ENCODE results near the gene KRTAP5-6.

KRTAP5-6 gene

GRCh38 chr11:1739576-1739975, 42.6 kb downstream of the KRTAP5-6 start:
- no peak overlapping the region for H3K27ac ChIP-seq
- no peak overlapping the region for H3K9ac ChIP-seq
- no peaks in the 10 kb centered on the region for H4K20me1 ChIP-seq
- no peak overlapping the region for H3K4me2 ChIP-seq
- no peaks in the 10 kb centered on the region for H3K27me3 ChIP-seq
- H3K9me3 ChIP-seq (replicated peaks in 1 of 11), result peaks cover 22 to 36% (median 29%) of the 10 kb centered on the region in 11 experiments
- no peak for TF ChIP-seq Cebpa-rat (IDR thresholded peaks at IDR 0.05)
- H3K4me3 ChIP-seq, result no peak overlapping the region
- H3K36me3 ChIP-seq, result no peaks in the 10 kb centered on the region
- peaks cover 3 to 13% (median 7%) of the 10 kb centered on the region in 10 experiments; a peak in 19 of 20 replicates for H3K4me1 ChIP-seq

- no peaks in the 10 kb centered on the region; a peak in 1 of 22 replicates for H3K36me3 ChIP-seq
These were observed 44.0 kb downstream of the KRTAP5-6 start for GRCh38 chr11:1740786-1741530.

GRCh38 chr11:1741741-1742140, 44.7 kb downstream of the KRTAP5-6 start:
- H4K20me1 ChIP-seq, result peaks cover 0 to 18% (median 0%) of the 10 kb centered on the region in 11 experiments; a peak in 5 of 22 replicates
- no peak overlapping the region for H3K4me2 ChIP-seq
- H3K27me3 ChIP-seq, result no peaks in the 10 kb centered on the region
- peaks cover 4 to 12% (median 5%) of the 10 kb centered on the region in 10 experiments; a peak in 19 of 20 replicates for H3K4me1 ChIP-seq
- H3K4me3 ChIP-seq, result no peak overlapping the region
- no peak overlapping the region for H3K9ac ChIP-seq
- TF ChIP-seq Cebpa-rat (IDR thresholded peaks at IDR 0.05), result no peak
- H3K27ac ChIP-seq, result no peak overlapping the region
- no peaks in the 10 kb centered on the region; a peak in 2 of 22 replicates for H3K36me3 ChIP-seq
- H3K9me3 ChIP-seq (replicated peaks in 1 of 11), result peaks cover 12 to 18% (median 14%) of the 10 kb centered on the region in 11 experiments

More at GRCh38 chr11:1740786-1741530, 44.0 kb downstream of the KRTAP5-6 start:
- peaks cover 0 to 6% (median 0%) of the 10 kb centered on the region in 10 experiments; a peak in 1 of 20 replicates for H3K4me1 ChIP-seq
- no peak overlapping the region for H3K4me2 ChIP-seq
- peaks cover 20 to 26% (median 22%) of the 10 kb centered on the region in 11 experiments for H3K9me3 ChIP-seq (replicated peaks in 1 of 11)
- H4K20me1 ChIP-seq, result peaks cover 0 to 12% (median 0%) of the 10 kb centered on the region in 11 experiments; a peak in 1 of 22 replicates
- H3K27ac ChIP-seq, result no peak overlapping the region
- H3K27me3 ChIP-seq, result no peaks in the 10 kb centered on the region
- no peak overlapping the region for H3K4me3 ChIP-seq
- no peak for TF ChIP-seq Cebpa-rat (IDR thresholded peaks at IDR 0.05)
- H3K9ac ChIP-seq, result no peak overlapping the region

- no peak for TF ChIP-seq Cebpa-rat (IDR thresholded peaks at IDR 0.05)
- Histone ChIP-seq H3K9ac (no peak overlapping the region), H3K4me2 (no peak overlapping the region), H3K9me3 (replicated peaks in 1 of 11) (peaks cover 5 to 12% (median 8%) of the 10 kb centered on the region in 11 experiments), H3K4me3 (no peak overlapping the region), H4K20me1 (peaks cover 0 to 21% (median 0%) of the 10 kb centered on the region in 11 experiments; a peak in 5 of 22 replicates), H3K4me1 (peaks cover 11 to 19% (median 11%) of the 10 kb centered on the region in 10 experiments), H3K27ac (no peak overlapping the region), H3K36me3 (no peaks in the 10 kb centered on the region; a peak in 2 of 22 replicates), H3K27me3 (no peaks in the 10 kb centered on the region; a peak in 1 of 22 replicates)
These were observed 45.4 kb downstream of the KRTAP5-6 start for GRCh38 chr11:1742371-1742770.

DNA sequence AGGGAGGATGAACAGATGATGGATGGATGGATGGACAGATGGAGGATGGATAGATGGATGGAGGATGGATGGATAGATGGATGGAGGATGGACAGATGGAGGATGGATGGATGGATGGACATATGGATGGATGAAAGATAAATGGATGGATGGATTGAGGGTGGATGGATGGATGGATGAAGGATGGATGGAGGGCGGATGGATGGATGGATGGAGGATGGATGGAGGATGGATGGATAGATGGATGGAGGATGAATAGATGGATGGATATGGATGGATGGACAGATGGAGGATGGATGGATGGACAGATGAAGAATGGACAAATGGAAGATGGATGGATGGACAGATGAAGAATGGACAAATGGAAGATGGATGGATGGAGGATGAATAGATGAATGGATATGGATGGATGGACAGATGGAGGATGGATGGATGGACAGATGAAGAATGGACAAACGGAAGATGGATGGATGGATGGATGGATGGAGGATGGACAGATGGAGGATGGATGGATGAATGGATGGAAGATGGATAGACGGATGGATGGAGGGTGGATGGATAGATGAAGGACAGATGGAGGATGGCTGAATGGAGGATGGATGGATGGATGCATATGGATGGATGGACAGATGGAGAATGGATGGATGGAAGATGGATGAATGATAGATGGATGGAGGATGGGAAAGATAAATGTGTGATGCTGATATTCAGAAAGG, 46.0 kb downstream of the KRTAP5-6 start:
- peaks cover 0 to 25% (median 0%) of the 10 kb centered on the region in 11 experiments; a peak in 7 of 22 replicates for H4K20me1 ChIP-seq
- peaks cover 0 to 5% (median 3%) of the 10 kb centered on the region in 11 experiments; a peak in 13 of 22 replicates for H3K27me3 ChIP-seq
- H3K36me3 ChIP-seq, result peaks cover 0 to 3% (median 0%) of the 10 kb centered on the region in 11 experiments; a peak in 3 of 22 replicates
- H3K9me3 ChIP-seq (replicated peaks in 1 of 11), result peaks cover 0 to 6% (median 2%) of the 10 kb centered on the region in 11 experiments; a peak in 10 of 22 replicates
- no peak for TF ChIP-seq Cebpa-rat (IDR thresholded peaks at IDR 0.05)
- no peak overlapping the region for H3K9ac ChIP-seq
- no peak overlapping the region for H3K4me2 ChIP-seq
- H3K4me3 ChIP-seq, result no peak overlapping the region
- no peak overlapping the region for H3K27ac ChIP-seq
- peaks cover 17 to 25% (median 18%) of the 10 kb centered on the region in 10 experiments for H3K4me1 ChIP-seq

DNA sequence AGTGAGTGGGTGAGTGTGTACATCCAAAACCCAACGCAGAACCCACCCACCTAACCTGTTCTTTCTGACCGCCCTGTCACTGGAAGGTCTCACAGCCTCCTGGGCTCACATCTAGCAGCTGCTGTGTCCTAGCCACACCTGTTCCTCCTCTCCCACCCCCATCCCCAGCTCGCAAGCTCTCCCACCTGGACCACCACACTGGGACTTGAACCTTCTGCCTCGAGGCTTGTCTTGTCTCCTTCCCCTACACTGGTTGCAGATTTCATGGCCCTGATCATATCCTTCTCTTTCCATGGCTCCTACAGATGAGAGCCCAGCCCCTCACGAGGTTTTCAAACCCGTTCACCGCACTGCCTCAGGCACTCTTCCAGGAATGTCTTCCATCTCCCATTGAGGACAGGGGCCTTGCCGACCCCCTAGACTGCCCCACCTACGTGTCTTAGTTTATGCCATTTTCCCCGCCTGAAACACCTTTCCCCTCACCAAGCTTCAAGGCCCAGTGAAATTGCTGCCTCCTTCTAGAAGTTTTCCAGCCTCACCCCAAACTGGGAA, 46.7 kb downstream of the KRTAP5-6 start:
- Histone ChIP-seq H3K4me2 (no peak overlapping the region), H3K9ac (no peak overlapping the region), H3K4me1 (peaks cover 23 to 31% (median 24%) of the 10 kb centered on the region in 10 experiments), H4K20me1 (peaks cover 0 to 31% (median 0%) of the 10 kb centered on the region in 11 experiments; a peak in 9 of 22 replicates), H3K27ac (no peak overlapping the region), H3K9me3 (replicated peaks in 1 of 11) (no peaks in the 10 kb centered on the region), H3K27me3 (peaks cover 0 to 12% (median 10%) of the 10 kb centered on the region in 11 experiments; a peak in 19 of 22 replicates), H3K4me3 (no peak overlapping the region), H3K36me3 (peaks cover 0 to 4% (median 0%) of the 10 kb centered on the region in 11 experiments; a peak in 3 of 22 replicates)
- no peak for TF ChIP-seq Cebpa-rat (IDR thresholded peaks at IDR 0.05)

DNA sequence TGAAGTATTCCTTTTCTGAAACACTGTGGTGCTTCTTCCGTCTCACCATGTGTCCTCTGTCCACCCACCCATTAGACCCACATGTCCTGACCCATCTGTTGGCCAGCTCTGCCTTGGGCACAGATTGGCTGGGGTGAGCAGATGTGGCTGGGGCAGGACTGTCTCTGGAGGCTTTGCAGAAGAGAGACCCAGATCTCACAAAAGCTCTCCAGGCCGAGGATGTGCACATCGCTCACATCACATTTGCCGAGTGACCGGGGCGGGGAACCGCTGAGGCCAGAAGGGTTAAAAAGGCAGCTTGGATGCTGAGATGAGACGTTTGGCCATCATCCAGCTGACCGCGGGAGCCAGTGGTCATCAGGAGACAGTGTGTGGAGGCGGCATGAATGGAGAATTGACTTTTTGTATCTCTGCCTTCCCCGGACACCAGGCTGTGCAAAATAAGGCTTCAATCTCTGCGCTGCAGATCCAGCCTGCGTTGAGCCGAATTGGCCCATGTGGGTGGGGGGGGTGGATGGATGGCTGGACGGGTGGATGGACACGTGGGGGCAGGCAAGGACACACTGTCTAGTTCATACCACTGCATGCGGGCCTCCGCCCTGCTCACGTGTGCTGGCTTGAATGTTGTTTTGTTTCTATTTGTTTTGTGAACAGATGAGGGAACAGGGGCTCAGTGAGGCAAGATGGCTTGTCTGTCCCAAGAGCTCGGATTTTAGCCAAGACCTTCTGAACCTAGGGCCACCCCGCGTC, 47.3 kb downstream of the KRTAP5-6 start:
- H3K9ac ChIP-seq, result no peak overlapping the region
- H3K4me3 ChIP-seq, result no peak overlapping the region
- H4K20me1 ChIP-seq, result peaks cover 0 to 37% (median 0%) of the 10 kb centered on the region in 11 experiments; a peak in 9 of 22 replicates
- no peak overlapping the region for H3K27ac ChIP-seq
- peaks cover 0 to 18% (median 16%) of the 10 kb centered on the region in 11 experiments; a peak in 19 of 22 replicates for H3K27me3 ChIP-seq
- no peaks in the 10 kb centered on the region for H3K9me3 ChIP-seq (replicated peaks in 1 of 11)
- peaks cover 29 to 38% (median 31%) of the 10 kb centered on the region in 10 experiments for H3K4me1 ChIP-seq
- H3K36me3 ChIP-seq, result peaks cover 0 to 4% (median 0%) of the 10 kb centered on the region in 11 experiments; a peak in 3 of 22 replicates
- no peak overlapping the region for H3K4me2 ChIP-seq
- TF ChIP-seq Cebpa-rat (IDR thresholded peaks at IDR 0.05), result no peak
